Measurements from ENCODE around the gene ASPSCR1. TPM values are rescaled to one million over a fixed set of nuclear protein-coding genes. Genes with fewer than 3 reads are reported as not detected.

The ASPSCR1 gene
- total RNA-seq, 1 experiment from 2014 or later: 54.9 TPM

- TF ChIP-seq, protein P1, sequence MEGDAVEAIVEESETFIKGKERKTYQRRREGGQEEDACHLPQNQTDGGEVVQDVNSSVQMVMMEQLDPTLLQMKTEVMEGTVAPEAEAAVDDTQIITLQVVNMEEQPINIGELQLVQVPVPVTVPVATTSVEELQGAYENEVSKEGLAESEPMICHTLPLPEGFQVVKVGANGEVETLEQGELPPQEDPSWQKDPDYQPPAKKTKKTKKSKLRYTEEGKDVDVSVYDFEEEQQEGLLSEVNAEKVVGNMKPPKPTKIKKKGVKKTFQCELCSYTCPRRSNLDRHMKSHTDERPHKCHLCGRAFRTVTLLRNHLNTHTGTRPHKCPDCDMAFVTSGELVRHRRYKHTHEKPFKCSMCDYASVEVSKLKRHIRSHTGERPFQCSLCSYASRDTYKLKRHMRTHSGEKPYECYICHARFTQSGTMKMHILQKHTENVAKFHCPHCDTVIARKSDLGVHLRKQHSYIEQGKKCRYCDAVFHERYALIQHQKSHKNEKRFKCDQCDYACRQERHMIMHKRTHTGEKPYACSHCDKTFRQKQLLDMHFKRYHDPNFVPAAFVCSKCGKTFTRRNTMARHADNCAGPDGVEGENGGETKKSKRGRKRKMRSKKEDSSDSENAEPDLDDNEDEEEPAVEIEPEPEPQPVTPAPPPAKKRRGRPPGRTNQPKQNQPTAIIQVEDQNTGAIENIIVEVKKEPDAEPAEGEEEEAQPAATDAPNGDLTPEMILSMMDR (conservative IDR thresholded peaks at IDR 0.05): no peak
- no peak for TF ChIP-seq EZH2 (IDR thresholded peaks at IDR 0.05; ENCODE audit: low read depth)
- BruUV-seq (replicated peaks): no TSS peak
- no peak overlapping the region for H3K4me3 ChIP-seq
These were observed 15.1 kb downstream of the ASPSCR1 start for GRCh38 chr17:81992306-81993102.

DNA sequence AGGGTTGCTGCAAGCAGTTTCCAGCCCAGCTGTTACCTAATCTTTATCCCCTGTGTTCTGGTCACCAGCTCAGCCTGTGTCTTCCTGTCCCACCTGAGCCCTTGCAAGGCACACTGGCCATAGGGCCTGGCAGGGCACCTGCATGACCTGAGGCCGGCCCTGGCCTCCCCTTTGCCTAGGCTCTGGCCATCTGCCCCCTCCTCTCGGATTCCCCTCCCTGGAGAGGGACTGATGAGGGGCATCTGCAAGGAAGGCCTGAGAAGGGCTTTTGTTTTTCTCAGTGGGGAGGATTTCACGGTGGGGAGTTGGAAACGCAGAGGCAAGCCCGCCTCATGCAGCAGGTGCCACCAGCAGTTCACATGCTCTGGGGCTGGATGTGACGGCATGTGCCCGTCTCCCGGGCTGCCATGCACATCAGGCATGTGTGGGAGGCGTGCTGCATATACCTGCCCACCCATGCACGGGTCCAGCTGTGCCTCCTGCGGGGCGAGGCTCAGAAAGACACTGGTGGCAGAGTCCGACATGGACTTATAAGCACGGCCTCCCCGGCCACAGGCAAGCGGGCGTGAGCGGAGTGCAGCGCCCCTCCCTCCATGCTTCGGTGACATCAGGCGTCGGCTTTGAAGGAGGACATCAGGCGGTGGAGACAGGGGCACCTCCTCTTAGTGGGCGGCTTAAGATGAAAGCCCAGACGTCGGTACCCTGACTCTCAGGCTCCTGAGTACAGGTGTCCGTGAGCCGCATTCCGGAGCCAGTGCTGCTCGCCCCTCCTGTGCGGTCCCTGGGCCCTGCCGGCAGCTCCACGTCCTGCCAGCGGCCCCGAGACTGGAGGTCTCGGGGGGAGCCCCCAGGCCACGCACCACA, 16.5 kb downstream of the ASPSCR1 start:
- DNase-seq: no peak
- no peaks in the 10 kb centered on the region for H3K79me2 ChIP-seq (ENCODE audit: low read depth)
- no peaks in the 10 kb centered on the region for H4K20me1 ChIP-seq (ENCODE audit: insufficient read depth)
- no peak overlapping the region for H3K4me2 ChIP-seq
- CTCF ChIA-PET: no interaction called here
- H2AFZ ChIP-seq: no peak overlapping the region
- H3K27ac ChIP-seq: no peak overlapping the region
- no peaks in the 10 kb centered on the region for H3F3A ChIP-seq (ENCODE audit: insufficient read depth, low read depth)
- no peaks in the 10 kb centered on the region for H3K9me3 ChIP-seq (ENCODE audit: insufficient read depth, low read depth)
- no peaks in the 10 kb centered on the region for H3K4me1 ChIP-seq (replicated peaks; ENCODE audit: insufficient read depth)
- H3K27me3 ChIP-seq (ENCODE audit: insufficient read depth, low read depth): no peaks in the 10 kb centered on the region
- intact Hi-C loops (cut with micrococcal nuclease; ENCODE audit: unreplicated experiment): no loop called here
- H3K9me2 ChIP-seq (ENCODE audit: insufficient read depth): no peaks in the 10 kb centered on the region
- H3K4me3 ChIP-seq: no peak overlapping the region
- POLR2A ChIA-PET (ENCODE audit: unreplicated experiment): no interaction called here
- H3K36me3 ChIP-seq (ENCODE audit: low read depth): no peaks in the 10 kb centered on the region
- no peak for TF ChIP-seq EZH2 (IDR thresholded peaks at IDR 0.05; ENCODE audit: low read depth)
- TF ChIP-seq, protein P1 (conservative IDR thresholded peaks at IDR 0.05): no peak
- BruUV-seq (replicated peaks): no TSS peak

More at GRCh38 chr17:81992306-81993102, 15.1 kb downstream of the ASPSCR1 start:
- no peaks in the 10 kb centered on the region for H3K79me2 ChIP-seq (ENCODE audit: low read depth)
- no peaks in the 10 kb centered on the region for H3K9me3 ChIP-seq (ENCODE audit: insufficient read depth, low read depth)
- intact Hi-C loops (cut with micrococcal nuclease; ENCODE audit: unreplicated experiment): no loop called here
- no peak overlapping the region for H2AFZ ChIP-seq
- no peaks in the 10 kb centered on the region for H3F3A ChIP-seq (ENCODE audit: insufficient read depth, low read depth)
- POLR2A ChIA-PET (ENCODE audit: unreplicated experiment): interaction anchor here (0.6 to 0.7 kb wide), 3 partner anchors 12 to 106 kb away, joined by 3 to 5 read pairs (median 4); no protein-coding TSS in a partner anchor
- H3K27ac ChIP-seq: no peak overlapping the region
- H3K9me2 ChIP-seq (ENCODE audit: insufficient read depth): no peaks in the 10 kb centered on the region
- no peak for DNase-seq
- no peaks in the 10 kb centered on the region for H3K36me3 ChIP-seq (ENCODE audit: low read depth)
- no peaks in the 10 kb centered on the region for H4K20me1 ChIP-seq (ENCODE audit: insufficient read depth)
- H3K4me1 ChIP-seq (replicated peaks; ENCODE audit: insufficient read depth): no peaks in the 10 kb centered on the region
- H3K4me2 ChIP-seq: no peak overlapping the region
- CTCF ChIA-PET: interaction anchor here (0.7 to 1.0 kb wide), 3 partner anchors 28 to 33 kb away, joined by 3 to 10 read pairs (median 4); partner anchors contain the start of genes CENPX and LRRC45
- no peaks in the 10 kb centered on the region for H3K27me3 ChIP-seq (ENCODE audit: insufficient read depth, low read depth)

GRCh38 chr17:81994593-81995462, 17.4 kb downstream of the ASPSCR1 start:
- no peaks in the 10 kb centered on the region for H3K9me3 ChIP-seq (ENCODE audit: insufficient read depth, low read depth)
- ChIA-PET POLR2A (ENCODE audit: unreplicated experiment) (no interaction called here), CTCF (no interaction called here)
- no peak for DNase-seq
- H3K4me3 ChIP-seq: no peak overlapping the region
- TF ChIP-seq EZH2 (IDR thresholded peaks at IDR 0.05; ENCODE audit: low read depth): no peak
- TF ChIP-seq, protein P1 (conservative IDR thresholded peaks at IDR 0.05): no peak
- H3K4me1 ChIP-seq (replicated peaks; ENCODE audit: insufficient read depth): no peaks in the 10 kb centered on the region
- H2AFZ ChIP-seq: no peak overlapping the region
- H3K27me3 ChIP-seq (ENCODE audit: insufficient read depth, low read depth): no peaks in the 10 kb centered on the region
- no peak overlapping the region for H3K4me2 ChIP-seq
- intact Hi-C loops (cut with micrococcal nuclease; ENCODE audit: unreplicated experiment): no loop called here
- BruUV-seq (replicated peaks): no TSS peak
- no peaks in the 10 kb centered on the region for H3K9me2 ChIP-seq (ENCODE audit: insufficient read depth)
- no peaks in the 10 kb centered on the region for H3F3A ChIP-seq (ENCODE audit: insufficient read depth, low read depth)
- no peaks in the 10 kb centered on the region for H3K36me3 ChIP-seq (ENCODE audit: low read depth)
- H3K79me2 ChIP-seq (ENCODE audit: low read depth): no peaks in the 10 kb centered on the region
- no peaks in the 10 kb centered on the region for H4K20me1 ChIP-seq (ENCODE audit: insufficient read depth)
- H3K27ac ChIP-seq: no peak overlapping the region
